Smooth muscle cell (in vitro differentiated cells): ENCODE results near the gene MCCC1. TPM values are rescaled to one million over a fixed set of nuclear protein-coding genes. Genes with fewer than 3 reads are reported as not detected.

ENCODE experiments used
- DNase-seq: peaks from one replicate; lab custom pipeline; 2025; ENCODE audit not compliant: unreplicated experiment; lab: John Stamatoyannopoulos, UW
- H2AFZ ChIP-seq: fragments of 200-600 bp; sonication (generic); 2 replicates; pipeline ENCODE4 v1.6.0; 2016; ENCODE audit warnings: antibody characterized with exemption, low read depth, mild to moderate bottlenecking
- H3F3A ChIP-seq: fragments of 200-600 bp; sonication (generic); 2 replicates; pipeline ENCODE4 v1.6.0; 2017; ENCODE audit warnings: antibody characterized with exemption, low read depth
- H3K27ac ChIP-seq: fragments of 200-600 bp; sonication (generic); 2 replicates; pipeline ENCODE4 v1.5.1; 2016; ENCODE audit warnings: low read depth, mild to moderate bottlenecking
- H3K27me3 ChIP-seq: fragments of 200-600 bp; sonication (generic); 2 replicates; pipeline ENCODE4 v1.6.1; 2016; ENCODE audit warnings: low read depth, mild to moderate bottlenecking
- H3K36me3 ChIP-seq: fragments of 200-600 bp; sonication (generic); 2 replicates; pipeline ENCODE4 v1.5.1; 2016; ENCODE audit warnings: low read depth
- H3K4me1 ChIP-seq: fragments of 200-600 bp; sonication (generic); 2 replicates; pipeline ENCODE4 v1.5.1; 2016; ENCODE audit warnings: low read depth
- H3K4me2 ChIP-seq: fragments of 200-600 bp; sonication (generic); 2 replicates; pipeline ENCODE4 v1.6.0; 2016; ENCODE audit warnings: mild to moderate bottlenecking
- H3K4me3 ChIP-seq: fragments of 200-600 bp; sonication (generic); 2 replicates; pipeline ENCODE4 v1.5.1; 2016; ENCODE audit warnings: mild to moderate bottlenecking
- H3K79me2 ChIP-seq: fragments of 200-600 bp; sonication (generic); 2 replicates; pipeline ENCODE4 v1.6.0; 2016; ENCODE audit warnings: low read depth, mild to moderate bottlenecking
- H3K9ac ChIP-seq: fragments of 200-600 bp; sonication (generic); 2 replicates; pipeline ENCODE4 v1.6.0; 2016; ENCODE audit warnings: low read depth
- H3K9me3 ChIP-seq: fragments of 200-600 bp; sonication (generic); replicated peaks from 2 replicates; pipeline ENCODE4 v1.5.1; 2016; ENCODE audit warnings: low read depth
- H4K20me1 ChIP-seq: fragments of 200-600 bp; sonication (generic); 2 replicates; pipeline ENCODE4 v1.6.0; 2016; ENCODE audit warnings: low read depth
- WGBS: methylation state at CpG from one replicate; pipeline ENCODE4 v1.1.7; 2016; ENCODE audit warnings: low lambda C conversion rate; 5-methylcytosine and 5-hydroxymethylcytosine counted together
- polyA plus RNA-seq: library from polyadenylated mRNA; unstranded; fragments of >200 nt; fragmentation: Nextera tagmentation; extraction: Ambion mirVana; gene quantifications from 2 replicates; pipeline ENCODE4 v1.2.1, GENCODE V29; 2016
- total RNA-seq: library from RNA; depleted of rRNA; stranded (reverse); fragments of >200 nt; gene quantifications from 2 replicates; pipeline ENCODE4 v1.2.3, GENCODE V29; 2014
- TF ChIP-seq, protein P1 (sequence below): fragments of 200-600 bp; sonication (generic); IDR thresholded peaks from 2 replicates; pipeline ENCODE4 v1.5.1; 2017; ENCODE audit warnings: borderline replicate concordance, mild to moderate bottlenecking, antibody characterized with exemption; ENCODE audit not compliant: insufficient read depth, poor library complexity, severe bottlenecking

MCCC1 gene
- total RNA-seq, result 9.9 and 10.4 TPM in 2 replicates
- 9.7 and 12.1 TPM in 2 replicates for polyA plus RNA-seq

GRCh38 chr3:183099026-183099837, at the start of gene MCCC1:
TSS of gene MCCC1 (minus strand) at chr3:183099496. CDS start at chr3:183099440, 56 bp downstream.
- DNase-seq, result peak; percentile 83
- 2% methylated on average over 41 of the region's 60 CpGs for WGBS
- H3K27ac ChIP-seq, result peak within 1 kb of the TSS; percentile 72
- H3K27me3 ChIP-seq, result no peaks in the 10 kb centered on the region
- H3K4me2 ChIP-seq, result peak within 1 kb of the TSS; percentile 90
- H3F3A ChIP-seq, result peaks cover 7% of the 10 kb centered on the region
- no peaks in the 10 kb centered on the region for H3K9me3 ChIP-seq
- TF ChIP-seq, protein P1, sequence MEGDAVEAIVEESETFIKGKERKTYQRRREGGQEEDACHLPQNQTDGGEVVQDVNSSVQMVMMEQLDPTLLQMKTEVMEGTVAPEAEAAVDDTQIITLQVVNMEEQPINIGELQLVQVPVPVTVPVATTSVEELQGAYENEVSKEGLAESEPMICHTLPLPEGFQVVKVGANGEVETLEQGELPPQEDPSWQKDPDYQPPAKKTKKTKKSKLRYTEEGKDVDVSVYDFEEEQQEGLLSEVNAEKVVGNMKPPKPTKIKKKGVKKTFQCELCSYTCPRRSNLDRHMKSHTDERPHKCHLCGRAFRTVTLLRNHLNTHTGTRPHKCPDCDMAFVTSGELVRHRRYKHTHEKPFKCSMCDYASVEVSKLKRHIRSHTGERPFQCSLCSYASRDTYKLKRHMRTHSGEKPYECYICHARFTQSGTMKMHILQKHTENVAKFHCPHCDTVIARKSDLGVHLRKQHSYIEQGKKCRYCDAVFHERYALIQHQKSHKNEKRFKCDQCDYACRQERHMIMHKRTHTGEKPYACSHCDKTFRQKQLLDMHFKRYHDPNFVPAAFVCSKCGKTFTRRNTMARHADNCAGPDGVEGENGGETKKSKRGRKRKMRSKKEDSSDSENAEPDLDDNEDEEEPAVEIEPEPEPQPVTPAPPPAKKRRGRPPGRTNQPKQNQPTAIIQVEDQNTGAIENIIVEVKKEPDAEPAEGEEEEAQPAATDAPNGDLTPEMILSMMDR, result no peak
- H4K20me1 ChIP-seq, result no peaks in the 10 kb centered on the region
- peaks cover 10% of the 10 kb centered on the region for H3K4me1 ChIP-seq
- H3K36me3 ChIP-seq, result no peaks in the 10 kb centered on the region
- peak within 1 kb of the TSS; percentile 94 for H2AFZ ChIP-seq
- no peaks in the 10 kb centered on the region for H3K79me2 ChIP-seq
- H3K4me3 ChIP-seq, result peak within 1 kb of the TSS; percentile 72
- peak within 1 kb of the TSS; percentile 77 for H3K9ac ChIP-seq

- H3F3A ChIP-seq, result no peaks in the 10 kb centered on the region
- no peak overlapping the region for H3K27ac ChIP-seq
- no peaks in the 10 kb centered on the region for H3K36me3 ChIP-seq
- no peak overlapping the region for H3K4me2 ChIP-seq
- no peaks in the 10 kb centered on the region for H3K27me3 ChIP-seq
- 48% methylated on average over 4 of the region's 4 CpGs for WGBS
- H3K79me2 ChIP-seq, result no peaks in the 10 kb centered on the region
- TF ChIP-seq, protein P1, result no peak
- no peaks in the 10 kb centered on the region for H3K9me3 ChIP-seq
- no peak overlapping the region for H2AFZ ChIP-seq
- no peak for DNase-seq
- no peaks in the 10 kb centered on the region for H4K20me1 ChIP-seq
- no peak overlapping the region for H3K9ac ChIP-seq
- no peaks in the 10 kb centered on the region for H3K4me1 ChIP-seq
- H3K4me3 ChIP-seq, result no peak overlapping the region
These were observed 48.8 kb upstream of the MCCC1 start for GRCh38 chr3:183148056-183148455.

- Histone ChIP-seq H4K20me1 (no peaks in the 10 kb centered on the region), H3K4me2 (no peak overlapping the region), H3K4me1 (no peaks in the 10 kb centered on the region), H3K4me3 (no peak overlapping the region), H3K27me3 (no peaks in the 10 kb centered on the region), H2AFZ (no peak overlapping the region), H3K9me3 (no peaks in the 10 kb centered on the region), H3K9ac (no peak overlapping the region), H3K27ac (no peak overlapping the region), H3K36me3 (no peaks in the 10 kb centered on the region), H3F3A (no peaks in the 10 kb centered on the region), H3K79me2 (no peaks in the 10 kb centered on the region)
- TF ChIP-seq, protein P1, result no peak
- 29% methylated on average over 1 of the region's 1 CpG for WGBS
- no peak for DNase-seq
These were observed 45.1 kb upstream of the MCCC1 start for GRCh38 chr3:183144363-183144762.

DNA sequence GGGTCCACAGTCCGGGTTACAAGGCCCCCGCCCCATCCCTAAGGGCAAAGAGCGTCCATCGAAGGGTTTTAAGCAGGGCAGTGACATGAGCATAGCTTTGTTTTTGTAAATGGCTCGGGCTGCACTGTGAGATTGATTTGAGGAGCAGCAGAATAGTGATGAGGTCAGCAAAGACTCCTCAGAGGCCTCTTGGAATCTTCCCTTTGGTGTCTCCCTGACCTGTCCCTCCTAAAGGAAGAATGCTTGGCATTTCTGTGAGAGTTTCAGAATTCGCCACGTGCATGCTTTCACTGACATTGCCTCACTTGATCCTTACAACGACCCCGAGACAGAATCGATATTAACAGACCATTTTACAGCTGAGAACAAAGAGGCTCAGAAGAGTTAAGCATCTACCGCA, 42.9 kb upstream of the MCCC1 start:
- no peaks in the 10 kb centered on the region for H3K36me3 ChIP-seq
- no peak overlapping the region for H3K4me2 ChIP-seq
- TF ChIP-seq, protein P1, result no peak
- no peaks in the 10 kb centered on the region for H3K4me1 ChIP-seq
- no peaks in the 10 kb centered on the region for H4K20me1 ChIP-seq
- H3K4me3 ChIP-seq, result no peak overlapping the region
- H3K27me3 ChIP-seq, result no peaks in the 10 kb centered on the region
- 66% methylated on average over 11 of the region's 11 CpGs for WGBS
- H3K9ac ChIP-seq, result no peak overlapping the region
- H3K9me3 ChIP-seq, result no peaks in the 10 kb centered on the region
- no peak for DNase-seq
- H3K27ac ChIP-seq, result no peak overlapping the region
- H3F3A ChIP-seq, result no peaks in the 10 kb centered on the region
- H3K79me2 ChIP-seq, result no peaks in the 10 kb centered on the region
- no peak overlapping the region for H2AFZ ChIP-seq
